ENCODE measurements around the gene CALML4.

The CALML4 gene

GRCh38 chr15:68183616-68184315, 21.4 kb downstream of the CALML4 start:
- Histone ChIP-seq H3K9ac (ENCODE audit: low read length) (no peak overlapping the region), H2AFZ (ENCODE audit: low read length) (no peak overlapping the region)

GRCh38 chr15:68177742-68178141, 27.4 kb downstream of the CALML4 start:
- Histone ChIP-seq H3K4me2 (ENCODE audit: low read length) (no peak overlapping the region), H2AFZ (ENCODE audit: low read length) (no peak overlapping the region)

More at GRCh38 chr15:68183616-68184315, 21.4 kb downstream of the CALML4 start:
- peaks cover 78% of the 10 kb centered on the region for H3K36me3 ChIP-seq (ENCODE audit: insufficient read depth, low read length)
- peaks cover 20% of the 10 kb centered on the region for H3K4me1 ChIP-seq (ENCODE audit: insufficient read depth, low read length, severe bottlenecking)
- H3F3A ChIP-seq (ENCODE audit: insufficient read depth, low read length), result no peaks in the 10 kb centered on the region
- H4K20me1 ChIP-seq (ENCODE audit: insufficient read depth, low read length), result no peaks in the 10 kb centered on the region
- no peak overlapping the region for H3K4me2 ChIP-seq (ENCODE audit: low read length)
- no peaks in the 10 kb centered on the region for H3K27me3 ChIP-seq (ENCODE audit: insufficient read depth, low read length)
- no peak for TF ChIP-seq EZH2 (IDR thresholded peaks at IDR 0.05; ENCODE audit: borderline replicate concordance, low read length)
- no peak for TF ChIP-seq CTCF (IDR thresholded peaks at IDR 0.05; ENCODE audit: low read length)
- no peak overlapping the region for H3K27ac ChIP-seq (ENCODE audit: low read depth, low read length, poor library complexity, severe bottlenecking)
- no peaks in the 10 kb centered on the region for H3K9me3 ChIP-seq (ENCODE audit: low read length)
- no peak overlapping the region for H3K4me3 ChIP-seq (ENCODE audit: low read depth, low read length, poor library complexity, severe bottlenecking)
- H3K79me2 ChIP-seq (ENCODE audit: insufficient read depth, low read length), result no peaks in the 10 kb centered on the region
- H3K9me2 ChIP-seq (ENCODE audit: low read depth, low read length), result no peaks in the 10 kb centered on the region

GRCh38 chr15:68176601-68177000, 28.5 kb downstream of the CALML4 start:
- no peaks in the 10 kb centered on the region for H3K4me1 ChIP-seq (ENCODE audit: insufficient read depth, low read length, severe bottlenecking)
- H3K9ac ChIP-seq (ENCODE audit: low read length), result no peak overlapping the region
- TF ChIP-seq CTCF (IDR thresholded peaks at IDR 0.05; ENCODE audit: low read length) (no peak), EZH2 (IDR thresholded peaks at IDR 0.05; ENCODE audit: borderline replicate concordance, low read length) (no peak)
- no peaks in the 10 kb centered on the region for H4K20me1 ChIP-seq (ENCODE audit: insufficient read depth, low read length)
- H3K9me3 ChIP-seq (ENCODE audit: low read length), result no peaks in the 10 kb centered on the region
- no peak overlapping the region for H3K27ac ChIP-seq (ENCODE audit: low read depth, low read length, poor library complexity, severe bottlenecking)
- H3K36me3 ChIP-seq (ENCODE audit: insufficient read depth, low read length), result peaks cover 65% of the 10 kb centered on the region
- H3K27me3 ChIP-seq (ENCODE audit: insufficient read depth, low read length), result no peaks in the 10 kb centered on the region
- H2AFZ ChIP-seq (ENCODE audit: low read length), result no peak overlapping the region
- no peaks in the 10 kb centered on the region for H3K79me2 ChIP-seq (ENCODE audit: insufficient read depth, low read length)
- H3K4me3 ChIP-seq (ENCODE audit: low read depth, low read length, poor library complexity, severe bottlenecking), result no peak overlapping the region
- H3F3A ChIP-seq (ENCODE audit: insufficient read depth, low read length), result no peaks in the 10 kb centered on the region
- no peaks in the 10 kb centered on the region for H3K9me2 ChIP-seq (ENCODE audit: low read depth, low read length)
- no peak overlapping the region for H3K4me2 ChIP-seq (ENCODE audit: low read length)

More at GRCh38 chr15:68177742-68178141, 27.4 kb downstream of the CALML4 start:
- TF ChIP-seq CTCF (IDR thresholded peaks at IDR 0.05; ENCODE audit: low read length), result no peak
- no peak for TF ChIP-seq EZH2 (IDR thresholded peaks at IDR 0.05; ENCODE audit: borderline replicate concordance, low read length)
- Histone ChIP-seq H3K36me3 (ENCODE audit: insufficient read depth, low read length) (peaks cover 74% of the 10 kb centered on the region), H3K27me3 (ENCODE audit: insufficient read depth, low read length) (no peaks in the 10 kb centered on the region), H3K79me2 (ENCODE audit: insufficient read depth, low read length) (no peaks in the 10 kb centered on the region), H3K9ac (ENCODE audit: low read length) (no peak overlapping the region), H3K9me3 (ENCODE audit: low read length) (no peaks in the 10 kb centered on the region), H3K4me3 (ENCODE audit: low read depth, low read length, poor library complexity, severe bottlenecking) (no peak overlapping the region), H3F3A (ENCODE audit: insufficient read depth, low read length) (no peaks in the 10 kb centered on the region), H4K20me1 (ENCODE audit: insufficient read depth, low read length) (no peaks in the 10 kb centered on the region), H3K27ac (ENCODE audit: low read depth, low read length, poor library complexity, severe bottlenecking) (no peak overlapping the region), H3K9me2 (ENCODE audit: low read depth, low read length) (no peaks in the 10 kb centered on the region), H3K4me1 (ENCODE audit: insufficient read depth, low read length, severe bottlenecking) (no peaks in the 10 kb centered on the region)

All from OCI-LY1 (cell line).